Activated naive CD8-positive, alpha-beta T cell treated with anti-CD3 and anti-CD28 coated beads, Interleukin-2, amount 50 U/mL, for 16 hours (primary cell): ENCODE data around the gene DERL3.
A peak's percentile ranks its signal among the peaks of the same experiment; 100 is the strongest.
"Not testable (repeated sequence)": the region's sequence is repeated elsewhere in the genome, so short reads cannot be mapped to it uniquely, and the experiment has no call there.

Experiments used
- DNase-seq: peaks from one replicate; pipeline ENCODE4 v3.0.0-alpha.2; 2020; ENCODE audit warnings: low read depth, low spot score

The DERL3 gene

GRCh38 chr22:23838681-23839468 lies at the start of gene DERL3:
DERL3 (minus strand) TSS chr22:23839006; CDS start chr22:23838987, 19 bp downstream.
- DNase-seq: peak; percentile 93

GRCh38 chr22:23884140-23884539 lies 45.3 kb upstream of the DERL3 start:
- DNase-seq: no peak

DNA sequence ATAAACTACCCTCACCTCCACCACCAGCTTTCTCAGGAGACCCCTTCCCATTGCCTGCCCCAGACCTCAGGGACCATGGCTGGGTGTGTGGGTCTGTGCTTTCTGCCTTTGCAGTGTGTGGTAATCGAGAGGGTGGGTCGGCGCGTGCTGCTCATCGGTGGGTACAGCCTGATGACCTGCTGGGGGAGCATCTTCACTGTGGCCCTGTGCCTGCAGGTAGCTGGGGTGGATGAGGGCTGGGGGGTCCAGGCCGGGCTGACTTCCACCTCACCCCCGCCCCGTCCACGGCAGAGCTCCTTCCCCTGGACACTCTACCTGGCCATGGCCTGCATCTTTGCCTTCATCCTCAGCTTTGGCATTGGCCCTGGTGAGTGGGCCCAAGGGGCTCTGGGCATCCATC lies 44.9 kb upstream of the DERL3 start:
- DNase-seq: no peak

- no peak for DNase-seq
Measured at GRCh38 chr22:23882370-23882769, 43.6 kb upstream of the DERL3 start.

- no peak for DNase-seq
Measured at GRCh38 chr22:23878219-23878618, 39.4 kb upstream of the DERL3 start.

- no peak for DNase-seq
Measured at GRCh38 chr22:23877566-23877965, 38.8 kb upstream of the DERL3 start.

GRCh38 chr22:23875801-23876200 lies 37.0 kb upstream of the DERL3 start:
- no peak for DNase-seq

- DNase-seq: no peak
Measured at GRCh38 chr22:23874871-23875270, 36.1 kb upstream of the DERL3 start.

GRCh38 chr22:23868580-23868979 lies 29.8 kb upstream of the DERL3 start:
- no peak for DNase-seq

GRCh38 chr22:23864499-23865154 lies 25.8 kb upstream of the DERL3 start:
- DNase-seq: not testable (repeated sequence)

DNA sequence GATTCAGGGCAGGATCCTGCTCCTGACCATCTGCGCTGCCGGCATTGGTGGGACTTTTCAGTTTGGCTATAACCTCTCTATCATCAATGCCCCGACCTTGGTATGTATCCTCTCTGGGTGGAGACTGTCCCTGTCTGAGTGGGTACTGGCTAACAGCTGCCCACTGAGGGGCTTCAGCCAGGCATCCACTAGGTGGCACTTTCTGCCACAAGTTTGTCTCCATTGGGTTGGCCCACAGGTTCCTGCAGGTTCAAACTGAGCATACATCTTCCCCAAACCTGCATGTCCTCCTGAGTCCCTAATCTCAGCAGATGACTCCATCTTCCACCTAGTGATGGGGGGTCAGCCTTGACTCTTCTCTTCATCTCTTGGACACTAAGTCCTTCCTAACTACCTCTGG lies 23.3 kb upstream of the DERL3 start:
- DNase-seq: no peak

DNA sequence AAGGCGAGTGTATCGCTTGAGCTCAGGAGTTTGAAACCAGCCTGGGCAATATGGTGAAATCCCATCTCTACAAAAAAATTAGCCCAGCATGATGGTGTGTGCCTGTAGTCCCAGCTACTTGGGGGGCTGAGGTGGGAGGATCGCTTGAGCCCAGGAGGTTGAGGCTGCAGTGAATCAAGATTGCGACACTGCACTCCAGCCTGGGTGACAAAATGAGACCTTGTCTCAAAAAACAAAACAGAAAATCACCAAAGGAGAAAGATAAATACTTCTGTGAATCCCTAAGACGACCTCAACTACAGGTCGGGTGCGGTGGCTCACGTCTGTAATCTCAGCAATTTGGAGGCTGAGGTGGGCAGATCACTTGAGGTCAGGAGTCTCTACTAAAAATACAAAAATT lies 21.4 kb upstream of the DERL3 start:
- not testable (repeated sequence) for DNase-seq

DNA sequence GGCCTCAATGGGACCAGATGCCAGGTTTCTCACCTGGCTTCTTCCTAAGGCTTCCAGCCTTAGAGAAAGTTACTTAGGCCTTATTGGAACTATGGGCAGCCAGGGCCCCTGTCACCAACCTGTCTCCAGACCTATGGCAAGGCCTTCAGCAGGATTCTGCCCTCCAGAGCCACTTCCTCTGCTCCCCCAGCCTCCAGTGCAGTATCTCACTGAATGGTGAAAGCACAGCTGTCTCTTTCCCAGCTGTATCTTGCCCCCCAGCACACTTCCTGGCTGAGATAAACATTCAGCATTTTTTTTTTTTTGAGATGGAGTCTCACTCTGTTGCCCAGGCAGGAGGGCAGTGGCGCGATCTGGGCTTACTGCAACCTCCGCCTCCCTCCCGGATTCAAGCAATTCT lies 20.4 kb upstream of the DERL3 start:
- no peak for DNase-seq

- DNase-seq: no peak
Measured at GRCh38 chr22:23858484-23858815, 19.6 kb upstream of the DERL3 start.

- DNase-seq: peak; percentile 84
Measured at GRCh38 chr22:23857606-23858483, 19.0 kb upstream of the DERL3 start, which contains the start of gene SLC2A11. SLC2A11 (plus strand) TSS chr22:23857875; CDS start chr22:23858000, 125 bp downstream.

- DNase-seq: no peak
Measured at GRCh38 chr22:23856721-23857605, 18.2 kb upstream of the DERL3 start.

GRCh38 chr22:23850136-23850611 lies 11.4 kb upstream of the DERL3 start:
- no peak for DNase-seq

GRCh38 chr22:23849009-23850006 lies 10.5 kb upstream of the DERL3 start:
- DNase-seq: peak; percentile 72

DNA sequence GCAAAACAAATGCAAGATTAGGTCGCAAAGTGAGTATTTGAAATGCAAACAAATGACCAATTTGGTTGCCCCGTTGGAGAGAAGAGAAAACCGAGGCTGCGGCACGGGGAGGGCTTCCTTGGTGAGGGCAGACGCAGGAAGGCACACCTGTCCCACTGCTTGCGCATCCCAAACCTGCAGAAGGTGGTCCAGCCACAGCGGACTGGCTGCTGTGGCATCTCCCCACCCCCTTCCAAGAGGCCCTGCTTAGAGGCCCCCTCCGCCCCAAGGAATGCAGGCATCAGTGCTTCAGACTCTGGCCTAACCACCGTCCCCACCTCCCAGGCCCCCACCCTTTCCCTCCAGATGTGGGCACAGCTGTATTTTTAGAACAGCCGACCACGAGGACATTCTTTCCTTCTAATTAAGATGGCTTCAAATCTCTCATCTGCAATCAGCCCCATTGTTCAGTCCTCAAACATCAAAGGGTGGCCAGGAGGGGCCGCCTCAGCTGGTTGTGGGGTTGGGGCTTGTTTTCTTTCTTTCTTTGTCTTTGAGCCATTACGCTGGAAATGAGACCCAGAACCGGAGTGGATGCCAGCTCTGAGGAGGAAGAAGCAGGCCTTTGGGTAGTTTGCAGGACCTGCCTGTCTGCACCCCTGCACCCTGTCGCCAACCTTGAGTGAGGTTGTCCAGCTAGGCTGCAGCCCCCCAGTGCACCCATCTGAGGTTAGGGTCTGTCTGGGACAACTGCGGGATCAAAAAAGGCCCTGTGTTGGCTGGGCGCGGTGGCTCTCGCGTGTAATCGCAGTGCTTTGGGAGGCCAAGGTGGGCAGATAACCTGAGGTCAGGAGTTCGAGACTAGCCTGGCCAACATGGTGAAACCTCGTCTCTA lies 9.4 kb upstream of the DERL3 start:
- no peak for DNase-seq
